HT-29 (cell line): ENCODE results near the gene GNMT. TPM values are rescaled to one million over a fixed set of nuclear protein-coding genes. Genes with fewer than 3 reads are reported as not detected.

Experiments
- DNase-seq: peaks from one replicate; pipeline ENCODE4 v3.0.0-alpha.2; 2015; ENCODE audit warnings: low spot score
- total RNA-seq: library from RNA; depleted of rRNA; stranded (reverse); fragments of >200 nt; shearing (Covaris generic); gene quantifications from 2 replicates; pipeline ENCODE4 v1.2.3, GENCODE V29; 2014; rRNA removed

GNMT gene
- total RNA-seq, 1 experiment from 2014 or later: not detected

DNA sequence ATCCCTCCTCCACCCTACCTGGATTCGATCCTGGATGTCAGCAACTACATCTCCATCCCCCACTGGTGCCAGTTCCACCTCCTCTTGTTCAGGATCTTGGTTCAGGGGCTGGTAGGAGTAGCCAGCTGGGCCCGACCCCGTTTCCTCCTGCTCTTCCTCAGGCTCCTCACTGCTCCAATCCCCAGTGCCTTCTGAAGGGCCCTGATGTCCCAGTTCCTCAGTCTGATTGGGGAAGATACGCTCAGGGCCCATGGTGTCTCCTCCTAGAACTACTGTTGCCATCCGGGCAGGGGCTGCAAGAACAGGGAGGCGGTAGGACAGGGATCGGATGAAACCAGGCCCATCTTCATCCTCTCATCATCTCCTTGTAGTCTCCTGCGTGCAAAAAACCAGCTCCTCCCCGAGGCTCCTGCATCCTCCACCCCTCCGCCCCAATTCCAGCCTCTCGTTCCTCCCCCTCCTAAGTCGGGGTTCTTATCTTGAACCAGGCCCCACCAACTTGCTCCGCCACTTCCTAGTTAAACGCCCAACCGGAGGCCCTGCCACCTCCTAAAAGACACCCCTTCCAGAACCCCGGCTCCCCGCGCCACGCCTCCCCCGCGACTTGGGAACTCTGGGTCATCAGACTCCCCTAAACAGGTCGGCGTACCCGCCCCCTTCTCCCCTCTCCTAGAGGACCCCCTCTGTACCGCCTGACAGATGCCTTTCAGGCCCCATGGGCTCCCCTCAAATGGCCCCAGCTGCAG lies 52.7 kb downstream of the GNMT start:
- DNase-seq: peak; percentile 19

Other genes with a start within 250 kb of the GNMT start
- not detected in 2 replicates for gene PRPH2, start 238.2 kb upstream of the GNMT start, total RNA-seq
- 34.5 and 38.7 TPM in 2 replicates for gene TBCC, start 214.7 kb upstream of the GNMT start, total RNA-seq
- gene BICRAL, start 178.7 kb upstream of the GNMT start, total RNA-seq: 3.6 and 3.9 TPM in 2 replicates
- 63.6 and 67.1 TPM in 2 replicates for gene RPL7L1, start 81.1 kb upstream of the GNMT start, total RNA-seq
- not detected in 2 replicates for gene PTCRA, start 44.7 kb upstream of the GNMT start, total RNA-seq
- gene CNPY3, start 31.3 kb upstream of the GNMT start, total RNA-seq: 50.2 and 54.5 TPM in 2 replicates
- gene PEX6, start 18.4 kb downstream of the GNMT start, total RNA-seq: 40.9 and 50.5 TPM in 2 replicates
- gene PPP2R5D, start 23.8 kb downstream of the GNMT start, total RNA-seq: 48.1 and 53.4 TPM in 2 replicates
- gene MEA1, start 53.2 kb downstream of the GNMT start, total RNA-seq: 91.0 and 91.3 TPM in 2 replicates
- 120 and 126 TPM in 2 replicates for gene KLHDC3, start 53.5 kb downstream of the GNMT start, total RNA-seq
- gene RRP36, start 60.9 kb downstream of the GNMT start, total RNA-seq: 76.7 and 82.0 TPM in 2 replicates
- gene CUL7, start 93.1 kb downstream of the GNMT start, total RNA-seq: 20.9 and 21.1 TPM in 2 replicates
- 54.4 and 79.1 TPM in 2 replicates for gene MRPL2, start 98.7 kb downstream of the GNMT start, total RNA-seq
- 47.6 and 58.8 TPM in 2 replicates for gene KLC4, start 98.9 kb downstream of the GNMT start, total RNA-seq
- 48.0 and 56.3 TPM in 2 replicates for gene PTK7, start 115.6 kb downstream of the GNMT start, total RNA-seq
- gene SRF, start 210.5 kb downstream of the GNMT start, total RNA-seq: 49.2 and 57.4 TPM in 2 replicates
- 13.5 and 17.2 TPM in 2 replicates for gene CUL9, start 221.4 kb downstream of the GNMT start, total RNA-seq